Mesothelial cell of epicardium (in vitro differentiated cells): ENCODE measurements around the gene CMIP. TPM values are rescaled to one million over a fixed set of nuclear protein-coding genes. Genes with fewer than 3 reads are reported as not detected.

Experiments
- DNase-seq, 2 experiments: peaks; one replicate each; pipeline ENCODE4 v3.0.0; 2021; ENCODE audit warnings: low spot score in 2 of 2; ENCODE audit not compliant: unreplicated experiment in 2 of 2
- H3K27ac Mint-ChIP-seq: 2 replicates; pipeline ENCODE4 v1.8.0; 2021; ENCODE audit warnings: mixed read lengths
- H3K27me3 Mint-ChIP-seq: 2 replicates; pipeline ENCODE4 v1.8.0; 2021; ENCODE audit warnings: low read depth, mixed read lengths
- H3K36me3 Mint-ChIP-seq: 2 replicates; pipeline ENCODE4 v1.8.0; 2021; ENCODE audit warnings: mixed read lengths
- H3K4me1 Mint-ChIP-seq: 2 replicates; pipeline ENCODE4 v1.8.0; 2021; ENCODE audit warnings: mixed read lengths
- H3K4me3 Mint-ChIP-seq: 2 replicates; pipeline ENCODE4 v1.8.0; 2021; ENCODE audit warnings: mild to moderate bottlenecking, moderate library complexity, mixed read lengths
- H3K9me3 Mint-ChIP-seq: 2 replicates; pipeline ENCODE4 v1.8.0; 2021; ENCODE audit warnings: mixed read lengths
- CTCF ChIP-seq: fragments of 200-600 bp; sonication (generic); IDR thresholded peaks from one replicate; pipeline ENCODE4 v1.5.0; 2021; ENCODE audit warnings: antibody characterized with exemption; ENCODE audit not compliant: unreplicated experiment
- total RNA-seq: library from RNA; stranded (reverse); gene quantifications from 3 replicates; pipeline ENCODE4 v1.2.1, GENCODE V29; 2021

The CMIP gene
- total RNA-seq, 1 donor from 2014 or later: 71.0 TPM

- Mint-ChIP-seq H3K27ac (no peak overlapping the region), H3K4me3 (no peak overlapping the region), H3K27me3 (no peaks in the 10 kb centered on the region), H3K36me3 (peaks cover 9% of the 10 kb centered on the region), H3K4me1 (peaks cover 24% of the 10 kb centered on the region), H3K9me3 (peaks cover 4% of the 10 kb centered on the region)
- DNase-seq: no peak
- no peak for TF ChIP-seq CTCF
These were observed 10.4 kb downstream of the CMIP start for GRCh38 chr16:81455006-81455405.

DNA sequence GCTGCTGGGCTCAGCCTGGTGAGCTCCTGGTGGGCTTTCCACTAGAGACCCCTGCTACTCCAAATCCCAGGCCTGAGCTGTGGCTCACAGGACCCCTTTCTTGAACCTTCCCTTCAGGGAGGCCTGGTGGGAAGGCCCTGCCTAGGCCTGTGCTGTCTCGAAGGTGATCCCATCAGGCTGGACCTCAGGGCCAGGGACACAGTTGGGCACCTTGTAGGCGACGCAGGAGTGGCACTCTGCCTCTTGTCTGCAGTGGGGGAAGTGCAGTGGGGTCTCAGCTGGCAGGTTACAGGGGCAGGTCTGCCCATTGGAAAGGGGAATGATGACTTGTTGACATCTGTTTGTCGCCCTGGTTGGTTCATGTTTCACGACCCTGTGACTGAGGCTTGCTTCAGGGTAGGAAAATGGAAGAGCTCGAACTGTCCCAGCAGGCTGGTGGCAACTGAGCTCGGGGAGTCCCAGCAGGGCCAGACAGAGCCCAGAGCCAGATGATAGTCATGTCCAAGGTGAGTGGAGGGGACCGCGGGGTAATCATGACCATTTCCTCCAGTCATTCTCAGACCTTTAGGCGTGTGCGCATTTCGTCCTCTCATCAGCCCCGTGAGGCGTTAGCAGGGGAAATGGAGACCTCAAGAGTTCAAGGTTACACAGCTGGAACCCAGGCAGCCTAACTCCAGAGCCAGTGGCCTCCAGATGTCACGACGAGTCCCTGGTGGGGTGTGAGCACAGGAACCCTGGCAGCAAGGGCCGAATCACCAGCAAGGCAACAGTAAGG is 11.3 kb downstream of the CMIP start:
- Mint-ChIP-seq H3K36me3 (peaks cover 9% of the 10 kb centered on the region), H3K27me3 (no peaks in the 10 kb centered on the region), H3K4me1 (peaks cover 24% of the 10 kb centered on the region), H3K4me3 (no peak overlapping the region), H3K9me3 (peaks cover 4% of the 10 kb centered on the region), H3K27ac (no peak overlapping the region)
- no peak for DNase-seq
- no peak for TF ChIP-seq CTCF

GRCh38 chr16:81456523-81457325 is 12.1 kb downstream of the CMIP start:
- H3K27me3 Mint-ChIP-seq: no peaks in the 10 kb centered on the region
- peaks cover 17% of the 10 kb centered on the region for H3K4me1 Mint-ChIP-seq
- no peaks in the 10 kb centered on the region for H3K9me3 Mint-ChIP-seq
- no peak overlapping the region for H3K4me3 Mint-ChIP-seq
- peak overlapping the region; percentile 36 for H3K27ac Mint-ChIP-seq
- peaks cover 8% of the 10 kb centered on the region for H3K36me3 Mint-ChIP-seq
- DNase-seq: no peak
- TF ChIP-seq CTCF: no peak

GRCh38 chr16:81457326-81458133 is 12.9 kb downstream of the CMIP start:
- Mint-ChIP-seq H3K36me3 (peaks cover 8% of the 10 kb centered on the region), H3K4me3 (no peak overlapping the region), H3K4me1 (peaks cover 10% of the 10 kb centered on the region), H3K27ac (peak overlapping the region; percentile 66), H3K9me3 (no peaks in the 10 kb centered on the region), H3K27me3 (no peaks in the 10 kb centered on the region)
- DNase-seq: no peak
- TF ChIP-seq CTCF: no peak

DNA sequence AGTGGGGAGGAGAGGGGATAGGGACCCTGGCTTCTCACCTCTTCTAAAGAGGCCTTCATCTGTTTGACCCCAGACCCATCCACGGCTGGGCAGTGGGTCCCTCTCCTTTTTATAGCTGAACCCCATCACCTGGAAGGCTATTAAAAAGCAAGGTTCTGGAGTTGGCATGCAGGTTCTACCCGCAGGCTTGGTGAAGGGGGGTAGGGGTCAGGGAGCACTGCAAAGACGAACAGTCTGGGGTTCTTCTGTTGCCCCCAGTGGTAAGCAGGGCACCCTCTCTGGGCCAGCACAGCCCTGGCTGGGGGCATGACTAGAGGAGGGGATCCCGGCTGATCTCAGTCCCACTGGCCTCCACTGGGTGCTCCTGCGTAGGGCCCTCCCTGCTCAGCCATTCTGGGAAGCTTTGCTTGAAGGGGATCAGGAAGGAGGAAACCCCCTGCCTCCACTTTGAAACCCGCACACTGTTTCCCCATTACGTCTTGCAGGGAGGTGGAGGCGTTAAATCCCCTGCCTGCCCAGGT is 13.6 kb downstream of the CMIP start:
- no peak for TF ChIP-seq CTCF
- Mint-ChIP-seq H3K4me1 (peaks cover 10% of the 10 kb centered on the region), H3K27ac (peak overlapping the region; percentile 66), H3K9me3 (no peaks in the 10 kb centered on the region), H3K27me3 (no peaks in the 10 kb centered on the region), H3K36me3 (peaks cover 8% of the 10 kb centered on the region), H3K4me3 (no peak overlapping the region)
- no peak for DNase-seq
